Panc1 (cell line): Measurements from ENCODE around the gene ITIH5. TPM values are rescaled to one million over a fixed set of nuclear protein-coding genes. Genes with fewer than 3 reads are reported as not detected.

Source experiments
- ATAC-seq: fragments of 200-7000 bp; cut with Tn5 transposase; 2 replicates; pipeline ENCODE4 v1.9.1; 2020; ENCODE audit warnings: mild to moderate bottlenecking, moderate library complexity
- BruUV-seq: library from RNA; stranded (reverse); fragments of 400-500 nt; replicated peaks from 2 replicates; lab custom pipeline; 2021; lab: Mats Ljungman, UMichigan
- CTCF ChIA-PET: fragments of 300-600 bp; sonication (Branson Sonifier 250); formaldehyde crosslinking; loops from one replicate; lab custom pipeline; 2022; ENCODE audit warnings: antibody characterized with exemption; lab: Charles Lee
- POLR2A ChIA-PET: fragments of 300-600 bp; sonication (Branson Sonifier 250); formaldehyde crosslinking; loops from one replicate; lab custom pipeline; 2022; ENCODE audit warnings: antibody characterized with exemption; lab: Charles Lee
- DNase-seq: peaks from one replicate; pipeline ENCODE4 v3.0.0-alpha.2; 2010; ENCODE audit warnings: low read depth, low spot score
- H3K27ac ChIP-seq: 2 replicates; pipeline ENCODE4 v1.5.1; 2011; ENCODE audit warnings: mild to moderate bottlenecking, low read length, inconsistent platforms
- H3K27me3 ChIP-seq: fragments of 200-500 bp; sonication (Bioruptor generic); 2 replicates; pipeline ENCODE4 v1.6.0; 2014; ENCODE audit warnings: low read length, inconsistent platforms; ENCODE audit not compliant: control insufficient read depth, insufficient read depth
- H3K36me3 ChIP-seq: fragments of 200-500 bp; sonication (Bioruptor generic); 2 replicates; pipeline ENCODE4 v1.5.1; 2014; ENCODE audit warnings: inconsistent platforms, mild to moderate bottlenecking, low read length, moderate library complexity; ENCODE audit not compliant: control insufficient read depth, insufficient read depth
- H3K4me1 ChIP-seq: 2 replicates; pipeline ENCODE4 v1.5.1; 2011; ENCODE audit warnings: inconsistent platforms, mild to moderate bottlenecking, low read length, moderate library complexity; ENCODE audit not compliant: control insufficient read depth, insufficient read depth
- H3K4me3 ChIP-seq, 2 experiments: 2 replicates each; pipeline ENCODE4 v1.5.1; 2011 to 2012; ENCODE audit warnings: low read depth in 2 of 2, low read length in 2 of 2, mild to moderate bottlenecking in 2 of 2, inconsistent platforms in 1 of 2, moderate library complexity in 1 of 2
- H3K9me3 ChIP-seq: fragments of 200-500 bp; sonication (Bioruptor generic); 2 replicates; pipeline ENCODE4 v1.5.1; 2014; ENCODE audit warnings: low read depth, mild to moderate bottlenecking, inconsistent platforms, low read length, moderate library complexity; ENCODE audit not compliant: control insufficient read depth, insufficient read depth
- POLR2AphosphoS5 ChIP-seq: IDR thresholded peaks from 2 replicates; pipeline ENCODE4 v1.6.1; 2012; ENCODE audit warnings: mild to moderate bottlenecking, low read depth, low read length, moderate library complexity
- SIN3A ChIP-seq: IDR thresholded peaks from 2 replicates; pipeline ENCODE4 v1.6.1; 2012; ENCODE audit warnings: low read depth, mild to moderate bottlenecking, low read length, moderate library complexity, borderline replicate concordance; ENCODE audit not compliant: insufficient read depth
- TCF7L2 ChIP-seq: IDR thresholded peaks from 2 replicates; pipeline ENCODE4 v1.6.1; 2011; ENCODE audit warnings: mild to moderate bottlenecking, low read depth, low read length, inconsistent platforms
- in situ Hi-C: cut with HindIII; loops from 2 replicates; pipeline ENCODE4 v1.10.0; 2016; ENCODE audit warnings: low sequenced_read_pairs, low pct_unique_long_range_greater_than_20kb
- intact Hi-C: fragments of 100-400 bp; cut with micrococcal nuclease; formaldehyde crosslinking; loops from one replicate; pipeline ENCODE4 v1.10.0; 2022; ENCODE audit not compliant: unreplicated experiment
- total RNA-seq: library from RNA; stranded (reverse); gene quantifications from one replicate; pipeline ENCODE4 v1.2.1, GENCODE V29; 2021; ENCODE audit not compliant: unreplicated experiment
- TF ChIP-seq, protein P1 (sequence below), 2 experiments: IDR thresholded peaks; 2 replicates each; pipeline ENCODE4 v1.6.1; 2011 to 2012; ENCODE audit warnings: low read depth in 2 of 2, control low read depth in 1 of 2, low read length in 1 of 2, mild to moderate bottlenecking in 1 of 2, moderate library complexity in 1 of 2; ENCODE audit not compliant: insufficient read depth in 1 of 2
- TF ChIP-seq, protein P2 (sequence below): fragments of 450-650 bp; IDR thresholded peaks from 2 replicates; pipeline ENCODE4 v1.5.1; 2017; ENCODE audit warnings: mild to moderate bottlenecking

Gene ITIH5
- total RNA-seq, 1 experiment from 2014 or later = not detected

DNA sequence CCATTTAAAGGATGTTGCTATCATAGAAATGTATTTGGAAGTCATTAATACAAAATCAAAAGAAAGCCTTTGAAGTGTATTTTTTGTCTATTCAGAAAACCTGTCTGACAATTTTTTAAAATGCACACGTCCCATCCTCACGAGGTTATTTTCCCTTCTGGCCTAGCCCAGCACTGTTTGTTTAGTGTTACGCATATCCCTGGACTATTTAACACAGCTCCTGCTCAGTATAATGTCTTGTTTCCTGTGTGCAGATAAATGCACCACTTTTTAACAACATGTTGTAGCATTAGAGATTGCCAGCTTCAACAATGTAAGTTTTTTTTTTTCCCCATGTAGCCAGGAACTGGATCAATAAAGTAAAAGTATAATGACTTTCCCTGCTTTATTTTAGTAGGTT is 153.3 kb downstream of the ITIH5 start:
- POLR2A ChIA-PET = no interaction called here
- in situ Hi-C loops = no loop called here

DNA sequence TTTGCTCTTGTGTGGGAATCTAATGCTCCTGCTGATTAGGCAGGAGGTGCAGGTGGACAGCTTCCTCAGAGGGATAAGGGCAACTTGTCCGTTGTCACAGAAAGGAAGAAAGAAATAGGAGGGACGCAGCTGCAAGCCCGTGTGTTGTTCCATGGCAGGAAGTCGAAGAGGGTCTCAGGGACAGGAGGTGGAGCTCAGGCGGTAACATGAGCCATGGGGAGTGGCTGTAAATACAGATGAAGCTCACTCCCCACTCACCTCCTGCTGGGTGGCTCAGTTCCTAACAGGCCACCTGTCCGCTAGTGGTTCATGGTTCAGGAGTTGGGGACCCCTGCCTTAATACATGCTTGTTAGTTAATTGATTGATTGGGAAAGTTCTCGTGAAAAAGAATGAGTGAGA is 154.3 kb downstream of the ITIH5 start:
- ATAC-seq (no peak), DNase-seq (no peak)
- in situ Hi-C loops = no loop called here
- BruUV-seq = no TSS peak
- POLR2A ChIA-PET = no interaction called here
- H3K4me3 ChIP-seq = no peak overlapping the region
- H3K27ac ChIP-seq = no peak overlapping the region
- TF ChIP-seq, protein P1, sequence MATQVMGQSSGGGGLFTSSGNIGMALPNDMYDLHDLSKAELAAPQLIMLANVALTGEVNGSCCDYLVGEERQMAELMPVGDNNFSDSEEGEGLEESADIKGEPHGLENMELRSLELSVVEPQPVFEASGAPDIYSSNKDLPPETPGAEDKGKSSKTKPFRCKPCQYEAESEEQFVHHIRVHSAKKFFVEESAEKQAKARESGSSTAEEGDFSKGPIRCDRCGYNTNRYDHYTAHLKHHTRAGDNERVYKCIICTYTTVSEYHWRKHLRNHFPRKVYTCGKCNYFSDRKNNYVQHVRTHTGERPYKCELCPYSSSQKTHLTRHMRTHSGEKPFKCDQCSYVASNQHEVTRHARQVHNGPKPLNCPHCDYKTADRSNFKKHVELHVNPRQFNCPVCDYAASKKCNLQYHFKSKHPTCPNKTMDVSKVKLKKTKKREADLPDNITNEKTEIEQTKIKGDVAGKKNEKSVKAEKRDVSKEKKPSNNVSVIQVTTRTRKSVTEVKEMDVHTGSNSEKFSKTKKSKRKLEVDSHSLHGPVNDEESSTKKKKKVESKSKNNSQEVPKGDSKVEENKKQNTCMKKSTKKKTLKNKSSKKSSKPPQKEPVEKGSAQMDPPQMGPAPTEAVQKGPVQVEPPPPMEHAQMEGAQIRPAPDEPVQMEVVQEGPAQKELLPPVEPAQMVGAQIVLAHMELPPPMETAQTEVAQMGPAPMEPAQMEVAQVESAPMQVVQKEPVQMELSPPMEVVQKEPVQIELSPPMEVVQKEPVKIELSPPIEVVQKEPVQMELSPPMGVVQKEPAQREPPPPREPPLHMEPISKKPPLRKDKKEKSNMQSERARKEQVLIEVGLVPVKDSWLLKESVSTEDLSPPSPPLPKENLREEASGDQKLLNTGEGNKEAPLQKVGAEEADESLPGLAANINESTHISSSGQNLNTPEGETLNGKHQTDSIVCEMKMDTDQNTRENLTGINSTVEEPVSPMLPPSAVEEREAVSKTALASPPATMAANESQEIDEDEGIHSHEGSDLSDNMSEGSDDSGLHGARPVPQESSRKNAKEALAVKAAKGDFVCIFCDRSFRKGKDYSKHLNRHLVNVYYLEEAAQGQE (IDR thresholded peaks at IDR 0.05; ENCODE audit: insufficient read depth in 1 of 2, low read depth in 2 of 2, low read length in 1 of 2) = no peak
- TF ChIP-seq, protein P2, sequence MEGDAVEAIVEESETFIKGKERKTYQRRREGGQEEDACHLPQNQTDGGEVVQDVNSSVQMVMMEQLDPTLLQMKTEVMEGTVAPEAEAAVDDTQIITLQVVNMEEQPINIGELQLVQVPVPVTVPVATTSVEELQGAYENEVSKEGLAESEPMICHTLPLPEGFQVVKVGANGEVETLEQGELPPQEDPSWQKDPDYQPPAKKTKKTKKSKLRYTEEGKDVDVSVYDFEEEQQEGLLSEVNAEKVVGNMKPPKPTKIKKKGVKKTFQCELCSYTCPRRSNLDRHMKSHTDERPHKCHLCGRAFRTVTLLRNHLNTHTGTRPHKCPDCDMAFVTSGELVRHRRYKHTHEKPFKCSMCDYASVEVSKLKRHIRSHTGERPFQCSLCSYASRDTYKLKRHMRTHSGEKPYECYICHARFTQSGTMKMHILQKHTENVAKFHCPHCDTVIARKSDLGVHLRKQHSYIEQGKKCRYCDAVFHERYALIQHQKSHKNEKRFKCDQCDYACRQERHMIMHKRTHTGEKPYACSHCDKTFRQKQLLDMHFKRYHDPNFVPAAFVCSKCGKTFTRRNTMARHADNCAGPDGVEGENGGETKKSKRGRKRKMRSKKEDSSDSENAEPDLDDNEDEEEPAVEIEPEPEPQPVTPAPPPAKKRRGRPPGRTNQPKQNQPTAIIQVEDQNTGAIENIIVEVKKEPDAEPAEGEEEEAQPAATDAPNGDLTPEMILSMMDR = no peak
- no peak for TF ChIP-seq POLR2AphosphoS5
- no peaks in the 10 kb centered on the region for H3K36me3 ChIP-seq
- no peaks in the 10 kb centered on the region for H3K9me3 ChIP-seq
- CTCF ChIA-PET = no interaction called here
- intact Hi-C loops = no loop called here
- H3K27me3 ChIP-seq = peaks cover 4% of the 10 kb centered on the region; the same call in 1 of the 2 replicates
- H3K4me1 ChIP-seq = no peaks in the 10 kb centered on the region

More for the DNA sequence above, 153.3 kb downstream of the ITIH5 start:
- BruUV-seq = no TSS peak
- intact Hi-C loops = no loop called here
- Histone ChIP-seq H3K4me3 (no peak overlapping the region), H3K36me3 (no peaks in the 10 kb centered on the region), H3K27me3 (peaks cover 4% of the 10 kb centered on the region; the same call in 1 of the 2 replicates), H3K27ac (no peak overlapping the region), H3K4me1 (no peaks in the 10 kb centered on the region), H3K9me3 (no peaks in the 10 kb centered on the region)
- CTCF ChIA-PET = no interaction called here
- ATAC-seq (no peak), DNase-seq (no peak)
- TF ChIP-seq SIN3A (no peak), POLR2AphosphoS5 (no peak), TCF7L2 (no peak)
- TF ChIP-seq, protein P2 = no peak
- TF ChIP-seq, protein P1 (IDR thresholded peaks at IDR 0.05; ENCODE audit: insufficient read depth in 1 of 2, low read depth in 2 of 2, low read length in 1 of 2) = no peak
